ENCODE data around the gene KCNN2.
A peak's percentile ranks its signal among the peaks of the same experiment; 100 is the strongest.

Gene KCNN2

DNA sequence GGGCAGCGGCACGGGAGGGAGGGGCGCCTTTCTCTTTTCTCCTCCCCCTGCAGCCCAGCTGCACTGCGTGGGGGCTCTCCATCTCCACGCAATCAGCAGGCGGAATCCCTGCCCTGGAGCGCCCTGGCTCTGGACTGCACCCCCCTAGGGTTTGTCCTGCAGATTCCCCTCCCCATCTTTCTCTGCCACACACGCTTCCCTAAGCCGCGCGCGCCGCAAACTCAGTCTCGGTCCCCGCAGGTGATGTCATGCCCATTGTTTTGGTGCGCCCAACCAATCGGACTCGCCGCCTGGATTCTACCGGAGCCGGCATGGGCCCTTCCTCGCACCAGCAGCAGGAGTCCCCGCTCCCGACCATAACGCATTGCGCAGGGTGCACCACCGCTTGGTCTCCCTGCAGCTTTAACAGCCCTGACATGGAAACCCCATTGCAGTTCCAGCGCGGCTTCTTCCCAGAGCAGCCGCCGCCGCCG lies at the start of gene KCNN2:
TSS of gene KCNN2 (plus strand) at position 347 of the 473 bp plus-strand sequence. CDS start at position 417, 70 bp downstream.
- H3K36me3 ChIP-seq (ENCODE audit: control insufficient read depth, insufficient read depth, low read length), result no peaks in the 10 kb centered on the region
- peak within 1 kb of the TSS; percentile 88 for H3K4me3 ChIP-seq (ENCODE audit: low read depth, low read length)
- no peaks in the 10 kb centered on the region for H3K9me3 ChIP-seq (ENCODE audit: control insufficient read depth, insufficient read depth, low read length)
- no peaks in the 10 kb centered on the region for H3K27me3 ChIP-seq (ENCODE audit: control insufficient read depth, insufficient read depth, low read length)
- peaks cover 6% of the 10 kb centered on the region for H3K4me1 ChIP-seq (ENCODE audit: control insufficient read depth, insufficient read depth, low read length)
- peak within 1 kb of the TSS; percentile 77 for H3K9ac ChIP-seq (ENCODE audit: low read depth, low read length)

DNA sequence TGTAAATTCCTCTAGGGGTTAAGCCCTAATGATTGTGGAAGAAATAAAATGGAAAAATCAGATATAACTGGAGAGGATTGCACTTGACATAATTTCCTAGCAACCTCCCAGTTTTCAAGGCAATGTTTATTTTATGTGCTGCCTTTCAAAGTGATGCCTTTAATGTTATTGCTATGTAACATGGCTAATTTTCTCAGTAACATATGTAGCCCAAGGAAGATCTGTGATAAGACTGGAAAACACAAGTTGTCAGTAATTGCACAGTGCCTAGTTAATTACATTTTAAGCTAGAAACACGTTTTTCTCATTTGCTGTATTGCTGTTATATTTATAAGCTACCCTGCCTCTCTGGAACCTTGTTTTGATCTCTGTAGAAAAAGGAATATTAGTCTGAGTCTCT lies 49.2 kb upstream of the KCNN2 start:
- no peaks in the 10 kb centered on the region for H3K36me3 ChIP-seq (ENCODE audit: control insufficient read depth, insufficient read depth, low read length)
- H3K4me3 ChIP-seq (ENCODE audit: low read depth, low read length), result no peak overlapping the region
- H3K4me1 ChIP-seq (ENCODE audit: control insufficient read depth, insufficient read depth, low read length), result peaks cover 15% of the 10 kb centered on the region
- H3K9me3 ChIP-seq (ENCODE audit: control insufficient read depth, insufficient read depth, low read length), result no peaks in the 10 kb centered on the region
- no peak overlapping the region for H3K9ac ChIP-seq (ENCODE audit: low read depth, low read length)
- H3K27me3 ChIP-seq (ENCODE audit: control insufficient read depth, insufficient read depth, low read length), result no peaks in the 10 kb centered on the region

GRCh38 chr5:114314061-114314460 lies 47.8 kb upstream of the KCNN2 start:
- Histone ChIP-seq H3K4me3 (ENCODE audit: low read depth, low read length) (no peak overlapping the region), H3K9ac (ENCODE audit: low read depth, low read length) (no peak overlapping the region), H3K9me3 (ENCODE audit: control insufficient read depth, insufficient read depth, low read length) (no peaks in the 10 kb centered on the region), H3K27me3 (ENCODE audit: control insufficient read depth, insufficient read depth, low read length) (no peaks in the 10 kb centered on the region), H3K4me1 (ENCODE audit: control insufficient read depth, insufficient read depth, low read length) (peaks cover 9% of the 10 kb centered on the region), H3K36me3 (ENCODE audit: control insufficient read depth, insufficient read depth, low read length) (no peaks in the 10 kb centered on the region)

GRCh38 chr5:114316167-114316566 lies 45.7 kb upstream of the KCNN2 start:
- Histone ChIP-seq H3K27me3 (ENCODE audit: control insufficient read depth, insufficient read depth, low read length) (no peaks in the 10 kb centered on the region), H3K9ac (ENCODE audit: low read depth, low read length) (no peak overlapping the region), H3K9me3 (ENCODE audit: control insufficient read depth, insufficient read depth, low read length) (no peaks in the 10 kb centered on the region), H3K4me1 (ENCODE audit: control insufficient read depth, insufficient read depth, low read length) (peaks cover 9% of the 10 kb centered on the region), H3K4me3 (ENCODE audit: low read depth, low read length) (no peak overlapping the region), H3K36me3 (ENCODE audit: control insufficient read depth, insufficient read depth, low read length) (no peaks in the 10 kb centered on the region)

DNA sequence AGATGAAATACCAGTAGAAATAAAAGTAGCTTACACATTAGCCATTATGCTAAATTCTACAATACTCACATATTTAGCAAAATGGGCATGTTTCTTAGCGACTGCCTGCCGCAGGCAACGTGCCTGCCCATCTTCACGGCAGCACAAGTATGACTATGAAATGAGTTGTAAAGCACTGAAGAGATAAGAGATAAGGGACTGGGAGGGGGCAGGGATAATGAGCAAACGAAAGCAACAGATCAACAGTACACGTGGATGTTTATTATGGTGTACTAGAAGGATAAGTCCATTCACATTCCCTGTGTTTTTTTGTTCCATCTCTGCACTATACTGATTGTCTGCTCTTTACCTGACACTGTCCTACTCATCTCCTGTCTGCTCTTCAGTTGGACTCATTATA lies 44.1 kb upstream of the KCNN2 start:
- H3K9ac ChIP-seq (ENCODE audit: low read depth, low read length), result no peak overlapping the region
- H3K36me3 ChIP-seq (ENCODE audit: control insufficient read depth, insufficient read depth, low read length), result no peaks in the 10 kb centered on the region
- H3K4me3 ChIP-seq (ENCODE audit: low read depth, low read length), result no peak overlapping the region
- H3K27me3 ChIP-seq (ENCODE audit: control insufficient read depth, insufficient read depth, low read length), result no peaks in the 10 kb centered on the region
- H3K9me3 ChIP-seq (ENCODE audit: control insufficient read depth, insufficient read depth, low read length), result no peaks in the 10 kb centered on the region
- peaks cover 4% of the 10 kb centered on the region for H3K4me1 ChIP-seq (ENCODE audit: control insufficient read depth, insufficient read depth, low read length)

DNA sequence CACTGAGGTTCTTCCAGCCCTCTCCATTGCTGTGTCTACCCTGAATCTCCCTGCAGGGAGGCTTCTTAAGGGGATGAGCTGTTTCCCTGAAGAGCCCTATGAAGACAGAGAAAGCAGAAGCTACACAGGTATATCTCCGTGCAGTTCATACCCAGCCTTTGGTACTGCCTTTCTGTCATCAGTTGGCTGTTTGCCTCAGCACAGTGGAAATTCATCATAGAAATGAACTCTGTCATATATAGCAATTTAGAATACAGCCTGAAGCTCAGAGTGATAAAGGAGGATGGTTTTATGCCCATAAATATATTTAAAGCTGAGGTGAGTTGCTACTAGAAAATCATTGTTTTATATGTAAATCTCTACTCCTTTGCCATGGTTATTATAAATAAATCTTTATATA lies 42.6 kb upstream of the KCNN2 start:
- H3K27me3 ChIP-seq (ENCODE audit: control insufficient read depth, insufficient read depth, low read length), result no peaks in the 10 kb centered on the region
- H3K4me1 ChIP-seq (ENCODE audit: control insufficient read depth, insufficient read depth, low read length), result peaks cover 4% of the 10 kb centered on the region
- no peaks in the 10 kb centered on the region for H3K9me3 ChIP-seq (ENCODE audit: control insufficient read depth, insufficient read depth, low read length)
- H3K9ac ChIP-seq (ENCODE audit: low read depth, low read length), result no peak overlapping the region
- H3K36me3 ChIP-seq (ENCODE audit: control insufficient read depth, insufficient read depth, low read length), result no peaks in the 10 kb centered on the region
- no peak overlapping the region for H3K4me3 ChIP-seq (ENCODE audit: low read depth, low read length)

GRCh38 chr5:114319821-114320220 lies 42.0 kb upstream of the KCNN2 start:
- H3K4me1 ChIP-seq (ENCODE audit: control insufficient read depth, insufficient read depth, low read length), result peaks cover 2% of the 10 kb centered on the region
- H3K36me3 ChIP-seq (ENCODE audit: control insufficient read depth, insufficient read depth, low read length), result no peaks in the 10 kb centered on the region
- H3K9ac ChIP-seq (ENCODE audit: low read depth, low read length), result no peak overlapping the region
- no peak overlapping the region for H3K4me3 ChIP-seq (ENCODE audit: low read depth, low read length)
- H3K9me3 ChIP-seq (ENCODE audit: control insufficient read depth, insufficient read depth, low read length), result no peaks in the 10 kb centered on the region
- H3K27me3 ChIP-seq (ENCODE audit: control insufficient read depth, insufficient read depth, low read length), result no peaks in the 10 kb centered on the region

- no peaks in the 10 kb centered on the region for H3K9me3 ChIP-seq (ENCODE audit: control insufficient read depth, insufficient read depth, low read length)
- no peaks in the 10 kb centered on the region for H3K36me3 ChIP-seq (ENCODE audit: control insufficient read depth, insufficient read depth, low read length)
- no peak overlapping the region for H3K4me3 ChIP-seq (ENCODE audit: low read depth, low read length)
- no peaks in the 10 kb centered on the region for H3K27me3 ChIP-seq (ENCODE audit: control insufficient read depth, insufficient read depth, low read length)
- no peaks in the 10 kb centered on the region for H3K4me1 ChIP-seq (ENCODE audit: control insufficient read depth, insufficient read depth, low read length)
- H3K9ac ChIP-seq (ENCODE audit: low read depth, low read length), result no peak overlapping the region
These were observed 37.6 kb upstream of the KCNN2 start for GRCh38 chr5:114324282-114324681.

GRCh38 chr5:114325541-114325940 lies 36.3 kb upstream of the KCNN2 start:
- Histone ChIP-seq H3K27me3 (ENCODE audit: control insufficient read depth, insufficient read depth, low read length) (no peaks in the 10 kb centered on the region), H3K4me1 (ENCODE audit: control insufficient read depth, insufficient read depth, low read length) (no peaks in the 10 kb centered on the region), H3K9me3 (ENCODE audit: control insufficient read depth, insufficient read depth, low read length) (no peaks in the 10 kb centered on the region), H3K9ac (ENCODE audit: low read depth, low read length) (no peak overlapping the region), H3K36me3 (ENCODE audit: control insufficient read depth, insufficient read depth, low read length) (no peaks in the 10 kb centered on the region), H3K4me3 (ENCODE audit: low read depth, low read length) (no peak overlapping the region)

DNA sequence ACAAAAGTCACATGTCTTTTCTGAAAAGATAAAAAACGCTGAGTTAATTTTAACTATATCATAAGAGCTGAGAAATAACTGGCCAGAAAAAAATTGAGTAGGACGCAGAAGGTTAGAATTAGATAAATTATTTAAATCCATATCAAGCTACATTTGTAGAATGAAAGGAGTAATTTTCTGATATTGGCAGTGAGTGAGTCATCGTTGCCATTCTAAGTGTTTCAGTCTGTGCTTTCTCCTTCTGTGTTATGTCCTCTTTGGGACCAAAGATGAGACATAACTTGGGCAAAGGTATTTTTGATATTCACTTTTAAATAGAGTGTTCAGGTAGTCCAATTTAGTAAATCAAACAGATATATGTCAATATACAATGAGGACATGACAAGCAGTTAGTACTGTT lies 34.4 kb upstream of the KCNN2 start:
- no peaks in the 10 kb centered on the region for H3K9me3 ChIP-seq (ENCODE audit: control insufficient read depth, insufficient read depth, low read length)
- H3K36me3 ChIP-seq (ENCODE audit: control insufficient read depth, insufficient read depth, low read length), result no peaks in the 10 kb centered on the region
- no peak overlapping the region for H3K4me3 ChIP-seq (ENCODE audit: low read depth, low read length)
- no peaks in the 10 kb centered on the region for H3K4me1 ChIP-seq (ENCODE audit: control insufficient read depth, insufficient read depth, low read length)
- H3K27me3 ChIP-seq (ENCODE audit: control insufficient read depth, insufficient read depth, low read length), result no peaks in the 10 kb centered on the region
- H3K9ac ChIP-seq (ENCODE audit: low read depth, low read length), result no peak overlapping the region

DNA sequence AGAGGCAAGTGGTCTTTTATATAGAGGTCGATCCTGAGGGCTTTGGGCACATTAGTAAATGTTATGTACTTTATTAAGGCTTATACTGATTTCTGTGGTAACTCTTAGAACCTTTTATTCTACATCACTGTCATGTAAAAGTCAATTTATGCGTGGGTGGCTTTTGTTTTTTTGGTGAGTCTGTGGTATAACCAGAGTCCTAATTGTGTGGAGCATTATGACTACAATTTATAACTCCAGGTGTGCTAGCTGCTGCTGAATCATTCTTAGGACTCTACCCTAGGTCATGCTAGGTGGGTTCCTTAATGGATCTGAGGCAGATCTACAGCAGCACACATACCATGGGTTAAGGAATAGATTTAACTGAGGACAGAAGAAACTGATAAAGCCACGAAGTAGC lies 33.9 kb upstream of the KCNN2 start:
- H3K27me3 ChIP-seq (ENCODE audit: control insufficient read depth, insufficient read depth, low read length), result no peaks in the 10 kb centered on the region
- H3K4me1 ChIP-seq (ENCODE audit: control insufficient read depth, insufficient read depth, low read length), result no peaks in the 10 kb centered on the region
- no peak overlapping the region for H3K4me3 ChIP-seq (ENCODE audit: low read depth, low read length)
- H3K9ac ChIP-seq (ENCODE audit: low read depth, low read length), result no peak overlapping the region
- H3K9me3 ChIP-seq (ENCODE audit: control insufficient read depth, insufficient read depth, low read length), result no peaks in the 10 kb centered on the region
- no peaks in the 10 kb centered on the region for H3K36me3 ChIP-seq (ENCODE audit: control insufficient read depth, insufficient read depth, low read length)

DNA sequence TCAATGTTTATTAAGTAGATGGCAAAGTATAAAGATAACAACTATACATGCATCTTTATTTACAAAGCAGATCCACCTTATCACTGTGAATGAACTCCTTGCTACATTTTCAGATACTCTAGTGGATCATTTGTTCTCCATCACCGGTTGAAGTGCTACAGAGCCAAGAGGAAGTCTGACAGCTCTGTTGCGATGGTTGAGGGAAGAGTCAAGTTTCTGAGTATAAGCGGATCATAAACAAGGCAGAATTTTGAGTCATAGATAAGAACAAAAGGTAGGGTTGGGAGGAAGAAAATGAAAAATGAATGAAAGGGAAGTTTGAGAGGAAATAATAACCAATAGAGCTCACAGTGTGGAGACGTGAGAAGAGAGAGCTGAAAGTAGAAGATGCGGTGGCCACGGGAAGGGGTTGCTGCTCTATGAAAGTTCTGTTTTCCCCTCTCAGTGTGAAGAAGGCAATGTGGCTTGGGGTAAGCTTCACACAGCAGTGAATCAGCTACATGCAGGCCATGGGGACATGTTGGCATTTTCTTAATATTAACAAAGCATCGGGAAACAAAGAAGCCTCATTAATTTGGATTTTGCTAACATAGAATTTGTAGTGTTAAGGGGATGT lies 30.8 kb upstream of the KCNN2 start:
- Histone ChIP-seq H3K4me3 (ENCODE audit: low read depth, low read length) (no peak overlapping the region), H3K36me3 (ENCODE audit: control insufficient read depth, insufficient read depth, low read length) (no peaks in the 10 kb centered on the region), H3K9ac (ENCODE audit: low read depth, low read length) (no peak overlapping the region), H3K4me1 (ENCODE audit: control insufficient read depth, insufficient read depth, low read length) (no peaks in the 10 kb centered on the region), H3K9me3 (ENCODE audit: control insufficient read depth, insufficient read depth, low read length) (no peaks in the 10 kb centered on the region), H3K27me3 (ENCODE audit: control insufficient read depth, insufficient read depth, low read length) (no peaks in the 10 kb centered on the region)
